ENCODE data around the gene NFYB.
"Not testable (repeated sequence)": the region's sequence is repeated elsewhere in the genome, so short reads cannot be mapped to it uniquely, and the experiment has no call there.

Gene NFYB

DNA sequence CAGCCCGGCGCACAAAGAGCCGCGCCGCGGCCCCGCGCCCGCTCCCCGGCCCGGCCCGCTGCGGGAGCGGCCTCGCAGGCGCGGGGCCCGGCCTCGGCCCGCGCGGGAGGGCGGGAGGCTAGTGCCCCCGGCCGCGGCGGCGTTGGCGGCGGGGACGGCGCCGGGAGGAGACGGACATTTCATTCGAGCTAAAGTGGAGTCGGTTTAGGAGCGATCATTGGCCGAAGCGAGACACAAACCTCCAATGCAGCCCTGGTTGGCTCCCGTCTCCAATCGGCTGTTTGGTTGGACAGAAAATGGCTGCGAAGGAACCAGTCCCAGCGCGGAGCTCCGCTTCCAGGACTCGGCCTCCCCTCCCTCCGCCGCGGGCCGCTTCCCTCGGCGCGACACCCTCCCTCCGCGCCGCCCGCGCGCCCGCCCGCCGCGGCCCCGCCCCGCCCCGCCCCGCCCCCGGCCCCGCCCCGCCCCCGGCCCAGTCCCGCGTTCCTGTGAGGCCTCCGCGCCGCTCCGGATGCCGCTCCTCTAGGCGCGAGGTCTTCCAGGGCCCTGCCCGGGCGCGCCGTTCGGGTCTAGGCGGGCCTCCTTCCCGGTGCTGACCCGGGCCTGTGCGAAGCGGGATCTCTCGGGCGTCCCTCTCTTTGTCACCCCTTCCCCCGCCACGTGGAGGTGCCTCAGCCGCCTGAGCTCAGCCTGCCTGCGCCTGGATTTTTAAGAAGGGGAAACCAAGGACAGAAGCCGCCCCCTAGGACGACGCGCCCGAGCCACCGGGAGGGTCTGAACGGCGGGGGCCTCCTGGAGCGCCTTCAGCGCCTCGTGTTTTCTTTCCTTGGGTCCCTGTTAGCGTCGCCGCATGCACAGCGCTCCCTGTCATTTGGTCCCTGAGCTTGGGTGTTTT lies at the start of gene NFYB:
NFYB (minus strand) TSS at position 309 of the 895 bp plus-strand sequence. CDS start 2,757 bp downstream, outside the sequence.
- peak; percentile 95 for DNase-seq

DNA sequence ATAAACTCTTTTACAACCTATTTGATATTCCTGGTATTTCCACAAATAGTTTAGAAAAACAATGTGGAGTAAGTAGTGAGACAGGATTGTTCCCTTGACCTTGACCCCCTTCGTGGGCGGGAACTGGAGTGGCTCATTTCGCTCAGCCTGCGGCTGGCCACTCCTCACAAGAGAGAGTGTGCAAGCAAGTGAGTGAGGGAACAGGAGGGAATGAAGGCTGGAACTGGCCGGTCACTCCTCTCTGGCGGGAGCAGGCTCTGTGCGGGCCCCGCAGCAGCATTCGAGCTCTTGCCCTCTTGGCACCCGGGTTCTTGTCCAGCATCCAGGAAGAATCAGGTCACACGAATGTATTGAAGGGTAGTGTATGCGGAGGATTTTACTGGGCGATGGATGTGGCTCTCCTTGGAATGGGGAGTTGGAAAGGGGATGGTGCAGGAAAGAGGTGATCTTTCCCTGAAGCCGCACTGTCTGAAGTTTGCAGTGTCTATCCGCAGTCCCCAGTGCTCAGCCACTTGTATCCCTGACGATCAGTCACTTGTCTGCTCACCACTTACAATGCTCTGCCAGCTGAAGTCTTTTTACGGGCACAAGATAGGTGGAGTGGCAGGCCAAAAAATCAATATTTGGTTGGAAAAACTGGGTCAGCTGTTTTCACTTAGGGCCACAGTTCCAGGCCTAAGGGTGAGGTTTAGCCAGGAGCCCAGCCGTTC lies 49.6 kb upstream of the NFYB start:
- no peak for DNase-seq

DNA sequence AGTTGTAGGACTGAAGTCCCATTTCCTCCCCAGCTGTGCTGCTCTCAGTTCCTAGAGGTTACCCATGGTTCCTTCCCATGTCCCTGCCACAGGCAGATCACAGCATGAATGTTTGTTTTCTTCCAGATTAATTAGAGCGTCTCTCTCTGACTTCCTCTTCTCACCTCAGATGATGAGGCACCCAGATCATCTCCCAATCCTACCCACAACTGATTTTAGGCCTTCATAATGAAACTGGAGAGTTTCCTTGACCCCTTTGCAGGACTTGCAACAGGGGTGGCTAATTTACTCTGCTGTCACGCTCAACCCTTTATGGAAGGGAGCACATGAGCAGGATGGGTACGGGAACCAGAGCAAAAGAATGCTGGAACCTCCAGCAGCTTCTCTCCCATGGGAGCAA lies 45.4 kb upstream of the NFYB start:
- DNase-seq = no peak

DNA sequence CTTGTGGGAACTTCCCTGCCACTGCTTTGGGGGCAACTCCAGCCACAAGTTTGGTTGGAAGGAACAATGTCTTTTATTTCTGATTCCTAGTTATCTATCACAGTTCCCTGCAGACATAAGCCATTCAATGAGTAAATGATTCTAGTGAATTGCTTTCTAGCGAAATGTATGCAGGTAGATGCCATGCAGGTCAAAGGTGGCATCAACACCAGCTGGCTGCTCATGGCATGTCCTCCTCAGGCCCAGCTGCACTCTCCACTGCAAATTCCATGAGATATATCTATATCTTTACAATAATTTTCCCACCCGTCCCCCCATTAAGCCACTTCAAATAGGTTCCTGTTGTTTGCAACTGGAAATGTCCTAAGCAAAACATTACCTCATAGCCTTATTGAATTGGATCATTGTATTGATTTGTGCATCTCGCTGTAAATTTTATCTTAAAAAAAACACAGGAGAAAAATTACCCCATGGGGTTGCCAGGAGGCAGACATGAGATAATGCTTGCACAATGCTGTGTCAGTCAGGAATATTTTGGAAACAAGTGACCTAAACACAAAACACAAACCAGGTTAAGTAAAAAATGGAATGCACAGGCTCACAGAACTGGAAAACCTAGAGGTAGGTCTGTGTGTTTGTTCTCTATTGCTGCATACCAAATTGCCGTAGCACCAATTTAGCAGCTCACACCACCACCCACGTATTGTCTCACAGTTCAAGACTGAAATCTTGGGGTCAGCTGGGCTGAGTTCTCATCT lies 44.8 kb upstream of the NFYB start:
- no peak for DNase-seq

DNA sequence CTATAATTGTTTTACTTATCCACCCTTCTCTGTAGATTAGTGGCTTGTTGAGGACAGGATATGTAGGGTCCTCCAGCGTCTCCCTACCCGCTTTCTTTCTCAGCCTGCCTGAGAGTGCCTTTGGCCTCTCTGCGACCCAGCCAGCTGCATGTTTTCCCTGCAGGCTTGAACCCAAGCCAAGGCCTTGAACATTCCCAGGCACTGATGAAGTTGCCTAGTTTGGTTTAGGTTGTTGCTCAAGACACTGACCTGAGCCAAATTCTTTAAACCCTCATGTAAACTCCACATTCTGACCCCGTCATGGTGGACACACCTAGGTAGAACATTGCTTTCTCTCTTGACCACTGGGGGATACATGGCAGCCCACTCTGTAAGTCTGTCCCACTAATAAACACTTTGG lies 44.1 kb upstream of the NFYB start:
- DNase-seq = no peak

DNA sequence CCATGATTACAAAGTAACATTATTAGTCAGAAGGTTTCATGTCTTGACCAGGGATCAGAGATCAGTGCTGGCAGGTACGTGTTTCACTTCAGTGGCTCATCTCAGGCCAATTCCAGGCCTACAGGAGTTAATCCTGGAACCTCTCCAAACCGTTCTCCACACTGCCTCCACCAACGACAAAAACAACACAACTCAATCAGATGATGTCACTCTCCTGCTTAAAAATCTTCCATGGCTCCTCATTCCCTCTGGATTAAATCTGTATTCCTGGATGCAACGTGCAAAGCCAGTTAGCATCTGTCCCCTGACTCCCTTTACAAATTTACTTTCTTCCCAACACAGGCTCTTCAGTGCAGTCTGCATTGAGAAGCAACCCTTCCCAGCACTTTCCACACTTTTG lies 43.3 kb upstream of the NFYB start:
- no peak for DNase-seq

DNA sequence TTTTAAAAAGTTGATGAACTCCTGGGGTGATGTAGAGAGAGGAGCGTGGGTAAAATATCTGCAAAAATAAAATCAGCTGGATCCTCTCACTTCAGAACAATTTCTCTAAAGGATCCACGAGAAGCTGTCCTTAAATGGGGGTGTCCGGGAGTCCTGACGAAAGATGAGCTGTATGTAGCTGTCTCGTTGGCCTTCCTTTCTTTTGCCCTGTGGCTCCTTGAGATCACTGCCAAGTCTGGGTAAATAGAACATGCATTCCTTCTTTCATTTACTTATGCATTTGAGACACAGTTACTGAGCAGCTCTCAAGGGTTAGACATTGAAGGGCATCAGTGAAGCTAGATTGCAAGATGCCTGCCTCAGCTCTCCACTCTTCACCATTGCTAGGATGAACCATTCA lies 42.4 kb upstream of the NFYB start:
- DNase-seq = no peak

DNA sequence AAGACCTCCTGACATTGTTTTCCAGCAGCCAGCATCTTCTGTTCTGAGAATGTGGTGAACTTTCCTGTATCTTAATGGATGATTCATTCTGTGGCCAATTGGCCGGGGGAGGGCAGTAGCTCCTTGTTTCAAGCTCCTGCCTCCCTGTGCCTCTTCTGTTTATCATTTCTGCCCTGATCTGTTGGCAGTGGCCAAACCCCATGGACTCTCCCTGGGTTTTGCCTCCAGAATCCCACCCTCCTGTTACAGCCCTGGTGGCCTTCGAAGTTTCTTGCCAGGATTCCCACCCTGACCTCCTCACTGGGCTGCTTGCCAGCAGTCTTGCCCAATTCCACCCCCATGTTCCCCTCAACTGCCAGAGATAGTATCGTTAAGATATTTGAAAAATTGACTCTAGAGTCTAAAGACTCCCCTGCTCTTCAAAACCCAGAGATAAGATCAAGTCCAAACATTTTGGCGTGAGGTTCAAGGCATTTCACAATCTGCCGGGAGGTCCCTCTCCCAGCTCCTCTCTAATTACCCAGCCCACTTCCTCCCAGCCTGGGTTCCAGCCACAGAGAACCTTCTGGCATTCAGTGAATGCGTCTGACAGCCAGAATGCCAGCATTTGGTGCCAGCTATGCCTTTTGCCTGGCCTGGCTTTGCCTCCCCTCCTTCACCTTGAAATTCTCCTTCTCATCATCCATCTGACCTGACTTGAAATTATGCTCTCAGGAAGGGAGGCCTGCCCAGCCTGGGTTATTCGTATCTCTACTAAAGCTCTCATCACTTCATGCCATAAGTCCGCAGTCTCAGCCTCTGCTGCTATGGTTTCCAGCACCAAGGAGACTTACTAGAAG lies 39.9 kb upstream of the NFYB start:
- DNase-seq = no peak

DNA sequence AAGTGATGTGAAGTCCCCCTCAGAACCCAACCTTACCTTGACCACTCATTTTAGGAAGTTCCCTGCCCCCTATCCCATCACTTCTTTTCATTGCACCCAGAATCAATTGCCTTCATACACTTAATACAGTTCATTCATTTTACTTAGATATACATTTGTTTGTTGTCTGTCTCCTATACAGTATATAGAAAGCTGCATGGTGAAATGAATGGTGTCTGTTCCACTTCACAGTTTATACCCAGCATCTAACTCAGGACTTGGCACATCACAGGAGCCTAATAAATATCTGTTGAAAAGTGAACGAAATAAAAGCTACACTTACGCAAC lies 39.3 kb upstream of the NFYB start:
- DNase-seq = no peak

DNA sequence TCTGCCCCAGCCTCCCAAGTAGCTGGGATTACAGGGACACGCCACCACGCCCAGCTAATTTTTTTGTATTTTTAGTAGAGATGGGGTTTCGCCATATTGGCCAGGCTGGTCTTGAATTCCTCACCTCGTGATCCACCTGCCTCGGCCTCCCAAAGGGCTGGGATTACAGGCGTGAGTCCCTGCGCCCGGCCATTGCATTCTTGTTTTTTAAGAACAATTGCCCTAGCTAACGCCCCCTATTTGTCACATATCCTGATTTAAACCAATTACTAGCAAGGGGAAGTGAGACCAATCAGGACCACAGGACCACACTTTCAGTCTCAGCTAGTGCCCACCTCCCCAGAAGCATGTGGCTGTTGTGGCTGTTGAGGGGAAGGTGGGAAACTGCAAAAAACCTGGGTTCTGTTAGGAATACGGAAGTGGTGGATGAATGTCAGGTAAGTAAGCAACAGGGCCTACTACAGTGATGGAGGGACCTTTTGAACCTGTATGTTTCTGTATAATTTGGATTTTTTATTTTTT lies 37.8 kb upstream of the NFYB start:
- no peak for DNase-seq

DNA sequence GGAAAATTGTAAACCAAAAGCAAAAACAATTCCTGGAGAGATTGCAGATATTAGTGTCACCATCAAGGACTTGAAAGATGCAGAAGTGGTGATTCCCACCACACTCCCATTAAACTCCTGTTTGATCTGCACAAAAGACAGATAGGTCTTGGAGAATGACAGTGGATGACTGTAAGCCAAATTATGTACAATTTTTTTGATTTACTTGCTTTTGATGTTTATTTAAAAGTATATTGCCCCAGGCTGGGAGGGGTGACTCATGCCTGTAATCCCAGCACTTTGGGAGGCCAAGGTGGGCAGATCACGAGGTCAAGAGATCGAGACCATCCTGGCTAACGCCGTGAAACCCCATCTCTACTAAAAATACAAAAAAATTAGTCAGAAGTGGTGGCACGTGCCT lies 35.8 kb upstream of the NFYB start:
- not testable (repeated sequence) for DNase-seq

DNA sequence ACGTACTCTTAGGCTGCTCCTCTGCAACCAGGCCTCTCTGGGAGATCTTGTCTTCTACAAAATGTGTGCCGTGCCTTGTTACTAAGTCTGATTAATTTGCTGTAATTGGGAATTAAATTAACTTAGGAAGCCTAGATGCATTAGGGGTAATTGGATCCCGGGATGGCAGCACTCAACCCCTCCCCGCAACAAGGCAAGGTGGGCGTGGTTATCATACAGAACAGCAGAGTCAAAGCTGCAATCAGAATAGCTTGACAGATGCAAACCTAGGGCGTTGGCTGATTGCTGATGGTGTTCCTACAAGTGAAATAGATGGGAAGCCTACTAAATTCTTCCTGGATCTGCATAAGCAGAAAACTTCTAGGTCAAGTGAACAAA lies 34.5 kb upstream of the NFYB start:
- DNase-seq = no peak

DNA sequence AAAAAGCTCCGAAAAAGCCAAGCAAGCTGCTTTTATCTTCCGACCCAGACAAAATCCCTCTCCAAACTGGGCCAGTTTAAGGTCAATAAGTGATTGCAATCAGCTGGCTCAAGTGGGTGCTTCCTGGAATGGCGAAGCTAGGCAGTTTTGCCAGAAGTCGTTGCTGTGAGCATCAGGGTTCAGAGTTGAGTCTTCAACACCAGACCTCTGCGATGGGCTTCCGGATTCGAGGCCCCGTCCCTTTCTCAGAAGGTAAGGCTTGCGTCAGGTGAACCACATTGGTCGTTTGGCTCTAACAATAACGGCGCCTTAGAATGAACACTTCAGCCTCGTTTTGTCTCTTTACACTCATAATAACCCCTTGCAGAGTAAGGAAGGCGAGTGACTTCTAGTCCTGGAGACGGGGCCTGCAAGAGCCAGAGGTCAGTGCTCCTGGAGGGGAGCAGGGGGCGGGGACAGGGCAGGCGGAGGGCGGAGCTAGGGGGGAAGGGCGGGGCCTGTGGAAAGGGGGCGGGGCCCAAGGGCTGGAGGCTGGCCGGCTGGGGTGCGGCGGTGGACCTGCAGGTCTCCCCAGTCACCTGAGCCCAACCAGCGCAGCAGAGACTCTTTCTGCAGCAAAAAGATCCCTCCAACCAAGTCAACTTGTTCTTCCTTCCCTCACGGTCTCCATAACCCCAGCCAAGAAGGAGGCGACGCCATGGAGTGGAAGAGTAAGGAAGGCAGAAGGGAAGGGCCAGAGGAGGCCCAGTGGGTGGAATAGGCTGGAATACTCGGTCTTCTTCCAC lies 34.0 kb upstream of the NFYB start:
- DNase-seq = no peak

DNA sequence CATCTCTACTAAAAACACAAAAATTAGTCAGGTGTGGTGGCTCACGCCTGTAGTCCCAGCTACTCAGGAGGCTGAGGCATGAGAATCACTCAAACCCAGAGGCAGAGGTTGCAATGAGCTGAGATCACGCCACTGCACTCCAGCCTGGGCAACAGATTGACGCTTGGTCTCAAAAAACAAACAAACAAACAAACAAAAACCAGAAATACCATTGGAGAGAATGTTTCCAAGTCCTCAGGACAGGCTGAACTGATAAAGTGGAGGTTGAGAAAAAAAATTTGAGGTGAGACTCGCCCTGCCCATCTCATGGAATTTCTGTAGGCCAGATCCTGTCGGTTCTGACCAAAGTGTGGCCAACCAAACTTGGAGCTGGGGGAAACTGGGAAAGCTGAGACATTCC lies 30.6 kb upstream of the NFYB start:
- DNase-seq = no peak

DNA sequence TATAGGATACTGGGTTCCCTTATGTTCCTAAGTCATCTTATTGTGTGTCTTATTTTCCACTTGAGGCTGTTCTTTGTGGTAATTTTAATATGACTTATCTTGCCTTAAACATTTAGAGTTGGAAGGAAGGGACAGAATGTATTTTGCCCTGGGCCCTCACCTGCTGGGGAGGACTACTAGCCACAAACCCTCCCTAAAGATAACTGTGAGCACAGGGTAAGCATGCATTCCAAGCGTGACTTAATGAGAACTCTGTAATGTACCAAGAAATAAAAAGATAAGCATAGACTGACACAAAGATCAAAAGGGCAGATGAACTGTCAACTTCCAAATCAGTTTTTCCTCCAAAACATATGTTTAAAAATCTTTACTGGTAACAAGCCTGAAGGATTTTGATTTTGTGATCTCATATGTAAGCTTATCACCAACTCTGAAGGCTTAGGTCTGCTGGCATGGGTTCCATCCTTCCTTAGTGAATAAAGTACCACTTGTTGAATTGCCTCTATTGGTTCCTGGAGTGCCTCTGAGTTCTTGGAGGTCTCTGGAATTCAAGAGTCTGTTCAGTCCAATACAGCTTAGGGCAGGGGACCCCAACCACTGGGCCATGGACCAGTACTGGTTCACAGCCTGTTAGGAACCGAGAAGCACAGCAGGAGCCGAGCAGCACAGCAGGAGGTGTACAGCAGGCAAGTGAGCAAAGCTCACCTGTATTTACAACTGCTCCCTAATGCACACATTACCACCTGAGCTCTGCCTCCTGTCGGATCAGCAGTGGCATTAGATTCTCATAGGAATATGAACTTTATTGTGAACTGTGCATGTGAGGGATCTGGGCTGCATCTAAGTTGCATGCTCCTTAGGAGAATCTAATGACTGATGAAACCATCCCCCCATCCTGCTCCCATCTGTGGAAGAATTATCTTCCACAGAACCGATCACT lies 29.8 kb upstream of the NFYB start:
- no peak for DNase-seq

DNA sequence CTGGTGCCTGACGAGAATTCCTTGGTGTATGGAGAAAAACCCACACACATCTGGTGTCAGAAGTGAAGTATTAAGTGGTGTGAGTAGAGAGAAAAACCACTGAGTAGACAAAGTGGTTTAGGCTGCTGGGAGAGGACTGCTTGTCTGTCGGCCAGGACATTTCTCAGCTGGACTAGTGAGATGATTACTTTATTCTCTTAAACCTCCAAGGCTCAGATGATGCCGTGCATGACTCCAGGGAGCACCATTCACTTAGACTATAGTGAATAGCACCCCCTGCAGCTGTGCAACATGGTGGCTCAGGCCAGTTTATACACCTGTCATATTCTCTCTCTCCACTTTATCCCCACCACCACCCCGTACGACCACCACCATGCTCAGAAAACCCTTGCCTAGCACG lies 28.5 kb upstream of the NFYB start:
- no peak for DNase-seq

DNA sequence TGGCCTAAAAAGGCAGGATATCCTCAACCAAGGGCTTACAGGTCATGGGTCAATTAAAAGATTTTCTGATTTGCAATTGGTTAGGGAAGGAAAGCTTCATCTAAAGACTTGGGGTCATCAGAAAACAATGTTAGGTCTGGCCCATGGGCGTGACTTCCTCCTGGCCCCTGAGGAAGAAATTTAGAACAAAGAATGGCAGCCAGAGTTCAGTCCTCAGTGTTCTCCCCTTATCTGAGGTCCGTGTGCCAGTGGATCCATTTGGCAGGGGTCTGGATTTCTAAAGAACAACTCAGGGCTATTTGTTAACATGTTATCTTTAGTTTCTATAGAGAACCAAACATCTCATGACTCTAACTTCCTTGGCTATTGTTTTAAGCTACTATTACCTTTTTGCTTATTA lies 27.8 kb upstream of the NFYB start:
- no peak for DNase-seq

DNA sequence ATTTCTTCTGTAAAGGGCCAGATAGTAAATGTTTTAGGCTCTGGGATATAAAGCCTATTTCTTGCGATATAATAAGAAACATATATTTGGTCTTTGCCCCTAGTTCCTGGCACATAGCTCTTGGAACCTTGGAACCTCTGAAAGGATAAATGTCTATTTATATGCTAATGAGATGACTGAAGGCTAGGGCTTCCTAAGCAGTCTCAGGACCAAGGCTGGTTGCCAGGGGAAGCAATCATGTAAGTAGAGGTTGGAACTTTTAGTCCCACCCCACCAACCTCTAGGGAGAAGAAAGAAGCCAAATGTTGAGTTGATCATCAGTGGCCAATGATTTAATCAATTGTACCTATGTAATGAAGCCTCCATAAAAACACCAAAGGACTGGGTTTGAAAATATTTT lies 26.6 kb upstream of the NFYB start:
- DNase-seq = no peak

DNA sequence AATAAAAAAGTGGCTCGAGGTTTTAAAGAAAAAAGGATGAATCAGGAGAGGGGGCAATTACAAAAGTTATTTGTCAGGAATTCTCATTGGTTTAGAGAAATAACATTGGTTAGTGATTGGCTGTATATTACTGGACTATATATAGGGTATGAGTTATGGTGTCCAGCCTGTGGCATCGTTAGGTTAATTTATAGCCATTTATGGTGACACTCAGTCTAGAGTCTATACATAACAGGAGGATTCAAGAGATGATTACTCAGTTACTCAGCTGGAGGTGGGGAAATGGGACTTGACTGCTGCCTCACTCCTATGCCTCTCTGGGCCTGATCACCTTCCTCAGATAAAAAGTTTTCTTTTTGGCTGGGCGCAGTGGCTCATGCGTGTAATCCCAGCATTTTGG lies 25.6 kb upstream of the NFYB start:
- no peak for DNase-seq

DNA sequence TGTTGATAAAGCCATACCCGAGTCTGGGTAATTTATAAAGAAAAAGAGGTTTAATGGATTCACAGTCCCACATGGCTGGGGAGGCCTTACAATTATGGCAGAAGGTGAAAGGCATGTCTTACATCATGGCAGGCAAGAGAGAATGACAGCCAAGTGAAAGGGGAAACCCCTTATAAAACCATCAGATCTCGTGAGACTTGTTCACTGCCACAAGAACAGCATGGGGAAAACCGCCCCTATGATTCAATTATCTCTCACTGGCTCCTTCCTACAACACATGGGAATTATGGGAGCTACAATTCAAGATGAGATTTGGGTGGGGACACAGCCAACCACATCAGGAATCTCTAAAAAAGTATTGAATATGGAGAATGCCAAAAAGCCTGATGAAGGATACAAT lies 25.0 kb upstream of the NFYB start:
- DNase-seq = not testable (repeated sequence)
